Panc1 (cell line): ENCODE results near the gene TGM5.

ENCODE experiments used
- POLR2AphosphoS5 ChIP-seq: IDR thresholded peaks from 2 replicates; pipeline ENCODE4 v1.6.1; 2012; ENCODE audit warnings: mild to moderate bottlenecking, low read depth, low read length, moderate library complexity
- TF ChIP-seq, protein P1 (sequence below): fragments of 450-650 bp; IDR thresholded peaks from 2 replicates; pipeline ENCODE4 v1.5.1; 2017; ENCODE audit warnings: mild to moderate bottlenecking

DNA sequence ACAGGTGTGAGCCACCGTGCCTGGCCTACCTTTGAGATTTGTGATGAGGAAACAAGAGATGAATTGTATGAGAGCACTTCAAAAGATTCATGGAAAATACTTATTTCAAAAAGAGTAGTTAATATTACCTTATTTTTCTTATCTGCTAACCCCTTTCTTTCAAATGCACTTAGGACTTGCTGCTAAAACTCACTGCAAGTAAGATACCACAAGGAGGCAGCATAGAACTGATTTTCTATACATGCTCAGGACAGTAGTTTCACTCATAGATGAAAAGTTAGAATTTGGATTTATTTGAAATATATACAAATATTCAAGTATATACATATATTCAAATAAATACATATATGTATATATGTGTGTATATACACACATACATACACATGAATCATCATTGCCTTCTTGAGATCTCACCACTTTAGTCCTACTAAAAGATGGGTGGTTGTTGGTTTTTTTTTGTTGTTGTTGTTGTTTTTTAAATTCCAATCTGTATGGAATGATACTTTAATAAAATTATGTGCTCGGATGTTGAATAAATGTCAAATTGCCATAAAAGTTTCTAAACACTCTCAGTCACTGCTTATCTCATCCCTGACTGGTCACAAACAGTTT, 79.1 kb downstream of the TGM5 start:
- TF ChIP-seq, protein P1, sequence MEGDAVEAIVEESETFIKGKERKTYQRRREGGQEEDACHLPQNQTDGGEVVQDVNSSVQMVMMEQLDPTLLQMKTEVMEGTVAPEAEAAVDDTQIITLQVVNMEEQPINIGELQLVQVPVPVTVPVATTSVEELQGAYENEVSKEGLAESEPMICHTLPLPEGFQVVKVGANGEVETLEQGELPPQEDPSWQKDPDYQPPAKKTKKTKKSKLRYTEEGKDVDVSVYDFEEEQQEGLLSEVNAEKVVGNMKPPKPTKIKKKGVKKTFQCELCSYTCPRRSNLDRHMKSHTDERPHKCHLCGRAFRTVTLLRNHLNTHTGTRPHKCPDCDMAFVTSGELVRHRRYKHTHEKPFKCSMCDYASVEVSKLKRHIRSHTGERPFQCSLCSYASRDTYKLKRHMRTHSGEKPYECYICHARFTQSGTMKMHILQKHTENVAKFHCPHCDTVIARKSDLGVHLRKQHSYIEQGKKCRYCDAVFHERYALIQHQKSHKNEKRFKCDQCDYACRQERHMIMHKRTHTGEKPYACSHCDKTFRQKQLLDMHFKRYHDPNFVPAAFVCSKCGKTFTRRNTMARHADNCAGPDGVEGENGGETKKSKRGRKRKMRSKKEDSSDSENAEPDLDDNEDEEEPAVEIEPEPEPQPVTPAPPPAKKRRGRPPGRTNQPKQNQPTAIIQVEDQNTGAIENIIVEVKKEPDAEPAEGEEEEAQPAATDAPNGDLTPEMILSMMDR: peak; percentile 71
- no peak for TF ChIP-seq POLR2AphosphoS5
